GM18505 (cell line): Measurements from ENCODE around the gene RASGRP1.

Experiments used
- ATAC-seq: cut with Tn5 transposase; IDR thresholded peaks from one replicate; pipeline ENCODE4 v1.9.1; 2021; ENCODE audit not compliant: unreplicated experiment
- POLR2A ChIP-seq: IDR thresholded peaks from 4 replicates; pipeline ENCODE4 v1.6.1; 2011; ENCODE audit warnings: borderline replicate concordance; ENCODE audit not compliant: insufficient read depth, insufficient read length; ENCODE audit errors: extremely low read depth

The RASGRP1 gene

GRCh38 chr15:38535491-38536200 is 29.0 kb downstream of the RASGRP1 start:
- TF ChIP-seq POLR2A, result no peak
- no peak for ATAC-seq

- TF ChIP-seq POLR2A, result no peak
- no peak for ATAC-seq
These were observed 29.9 kb downstream of the RASGRP1 start for GRCh38 chr15:38534691-38535090.

- no peak for ATAC-seq
- no peak for TF ChIP-seq POLR2A
These were observed 30.7 kb downstream of the RASGRP1 start for GRCh38 chr15:38533926-38534325.

- ATAC-seq, result no peak
- TF ChIP-seq POLR2A, result no peak
These were observed 31.1 kb downstream of the RASGRP1 start for GRCh38 chr15:38533416-38533915.

DNA sequence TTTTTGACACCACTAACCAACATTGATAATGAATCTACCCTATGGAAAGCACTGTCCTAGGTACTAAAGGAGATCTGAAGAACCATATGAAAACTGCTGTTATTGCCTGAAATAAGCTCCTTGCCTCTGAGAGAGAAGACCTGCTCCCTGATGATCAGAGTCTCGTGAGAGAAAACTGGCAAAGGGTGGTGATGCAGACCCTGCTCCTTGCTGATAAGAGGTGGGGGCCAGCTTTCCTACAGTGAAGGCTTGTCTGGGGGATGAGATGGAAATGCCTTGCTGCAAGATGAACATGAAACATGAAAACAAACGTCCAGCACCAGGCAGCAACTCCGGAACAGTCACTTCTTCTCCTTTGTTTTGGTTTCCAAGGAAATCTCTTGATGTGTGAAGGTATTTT is 31.9 kb downstream of the RASGRP1 start:
- TF ChIP-seq POLR2A, result no peak
- ATAC-seq, result no peak

DNA sequence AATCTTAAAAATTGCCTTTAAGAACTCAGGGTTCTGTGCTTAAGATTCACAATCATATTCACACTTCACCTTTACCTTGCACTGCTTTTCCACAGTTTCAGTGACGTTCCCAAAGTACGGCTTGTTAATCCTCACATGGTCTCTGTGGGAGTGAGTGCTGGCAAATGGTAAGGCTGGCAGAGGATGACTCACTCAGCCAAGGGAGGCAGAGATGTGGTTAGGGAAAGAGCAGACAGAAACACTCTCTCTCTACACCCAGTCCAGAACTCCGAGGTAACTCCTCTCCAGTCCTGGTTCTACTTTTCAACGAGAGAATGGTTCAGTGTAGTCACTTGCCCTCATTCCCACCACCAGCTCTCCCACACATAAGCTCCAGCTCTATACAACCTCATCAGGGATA is 33.1 kb downstream of the RASGRP1 start:
- no peak for ATAC-seq
- no peak for TF ChIP-seq POLR2A

GRCh38 chr15:38530113-38530512 is 34.5 kb downstream of the RASGRP1 start:
- no peak for ATAC-seq
- TF ChIP-seq POLR2A, result no peak

GRCh38 chr15:38528294-38528693 is 36.3 kb downstream of the RASGRP1 start:
- no peak for ATAC-seq
- TF ChIP-seq POLR2A, result no peak

DNA sequence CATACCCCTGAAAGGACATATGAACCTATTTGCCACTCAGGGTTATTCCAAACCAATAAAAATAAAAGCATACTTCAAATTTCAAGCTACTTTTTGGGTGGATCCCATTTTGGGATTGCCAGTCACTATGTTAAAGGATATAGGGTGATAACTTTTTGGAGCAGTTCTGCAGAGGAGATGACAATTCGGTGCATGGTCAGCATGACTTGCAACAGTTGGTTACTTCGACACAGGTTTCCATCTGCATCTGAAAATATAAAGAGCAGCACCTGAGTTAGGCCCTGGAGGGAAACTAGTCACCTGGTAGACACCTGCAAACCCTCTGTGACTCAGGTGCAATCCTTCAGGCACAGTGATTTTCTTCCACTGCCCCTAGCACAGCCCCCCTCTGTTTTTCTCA is 38.5 kb downstream of the RASGRP1 start:
- no peak for TF ChIP-seq POLR2A
- no peak for ATAC-seq

- no peak for TF ChIP-seq POLR2A
- no peak for ATAC-seq
These were observed 39.1 kb downstream of the RASGRP1 start for GRCh38 chr15:38525489-38525888.

- no peak for TF ChIP-seq POLR2A
These were observed 40.5 kb downstream of the RASGRP1 start for GRCh38 chr15:38524156-38524555.

DNA sequence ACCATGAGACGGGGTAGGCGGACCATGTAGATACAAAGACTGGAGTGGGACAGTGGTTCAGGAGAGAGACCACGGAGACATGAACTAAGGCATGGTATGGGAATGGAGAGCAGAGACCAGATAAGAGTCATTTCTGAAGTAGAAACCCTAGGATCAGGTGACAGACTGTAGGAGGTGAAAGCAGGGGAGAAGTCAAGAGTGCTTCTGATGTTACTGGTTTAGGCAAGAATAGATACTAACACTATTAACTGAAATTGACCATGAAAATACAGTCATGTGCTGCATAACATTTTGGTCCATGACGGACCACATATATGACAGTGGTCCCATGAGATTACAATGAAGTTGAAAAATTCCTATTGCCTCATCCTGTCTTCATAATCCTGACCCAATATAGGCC is 41.7 kb downstream of the RASGRP1 start:
- no peak for ATAC-seq
- no peak for TF ChIP-seq POLR2A

More at GRCh38 chr15:38524156-38524555, 40.5 kb downstream of the RASGRP1 start:
- ATAC-seq, result no peak

GRCh38 chr15:38521316-38521715 is 43.3 kb downstream of the RASGRP1 start:
- no peak for ATAC-seq
- TF ChIP-seq POLR2A, result no peak

DNA sequence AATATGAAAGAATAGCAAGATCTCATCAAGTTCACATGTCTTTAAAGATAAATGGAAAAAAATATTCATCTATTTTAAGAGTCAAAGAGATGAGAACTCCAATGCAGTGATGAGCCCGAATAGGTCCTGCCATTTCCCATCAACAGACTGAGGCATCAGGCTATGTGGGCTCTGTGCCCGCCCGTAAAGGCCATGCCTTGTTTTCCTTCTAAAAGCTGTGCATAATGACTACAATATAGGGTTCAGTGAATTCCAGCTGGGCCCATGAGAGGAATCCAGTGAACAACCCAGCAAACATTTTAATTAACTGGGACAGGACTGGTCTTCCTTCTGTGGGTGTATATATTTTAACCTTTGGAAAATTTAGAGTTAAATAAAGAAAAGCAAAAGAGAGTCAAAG is 44.6 kb downstream of the RASGRP1 start:
- TF ChIP-seq POLR2A, result no peak
- no peak for ATAC-seq
